Measurements from ENCODE around the gene VAPA.

VAPA gene

DNA sequence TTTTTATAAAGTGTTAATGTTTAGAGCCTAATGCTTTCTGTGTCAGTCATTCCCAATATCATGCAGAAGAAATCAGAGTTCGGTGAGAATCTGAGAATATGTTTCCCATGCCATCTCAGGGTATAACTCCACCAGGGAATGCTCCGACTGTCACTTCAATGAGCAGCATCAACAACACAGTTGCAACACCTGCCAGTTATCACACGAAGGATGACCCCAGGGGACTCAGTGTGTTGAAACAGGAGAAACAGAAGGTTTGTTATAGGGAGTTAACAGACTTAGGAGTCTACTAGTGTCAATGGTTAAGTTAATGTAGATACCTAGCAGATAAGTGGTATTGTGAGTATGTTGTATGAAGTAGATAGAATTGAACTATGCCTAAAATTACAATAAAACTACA, 31.0 kb downstream of the VAPA start:
- no peak for DNase-seq

GRCh38 chr18:9946831-9947230, 33.0 kb downstream of the VAPA start:
- DNase-seq: no peak

GRCh38 chr18:9947248-9947647, 33.4 kb downstream of the VAPA start:
- no peak for DNase-seq

GRCh38 chr18:9949315-9949714, 35.5 kb downstream of the VAPA start:
- DNase-seq: no peak

GRCh38 chr18:9949861-9950260, 36.0 kb downstream of the VAPA start:
- DNase-seq: no peak

GRCh38 chr18:9950289-9951016, 36.6 kb downstream of the VAPA start:
- no peak for DNase-seq

DNA sequence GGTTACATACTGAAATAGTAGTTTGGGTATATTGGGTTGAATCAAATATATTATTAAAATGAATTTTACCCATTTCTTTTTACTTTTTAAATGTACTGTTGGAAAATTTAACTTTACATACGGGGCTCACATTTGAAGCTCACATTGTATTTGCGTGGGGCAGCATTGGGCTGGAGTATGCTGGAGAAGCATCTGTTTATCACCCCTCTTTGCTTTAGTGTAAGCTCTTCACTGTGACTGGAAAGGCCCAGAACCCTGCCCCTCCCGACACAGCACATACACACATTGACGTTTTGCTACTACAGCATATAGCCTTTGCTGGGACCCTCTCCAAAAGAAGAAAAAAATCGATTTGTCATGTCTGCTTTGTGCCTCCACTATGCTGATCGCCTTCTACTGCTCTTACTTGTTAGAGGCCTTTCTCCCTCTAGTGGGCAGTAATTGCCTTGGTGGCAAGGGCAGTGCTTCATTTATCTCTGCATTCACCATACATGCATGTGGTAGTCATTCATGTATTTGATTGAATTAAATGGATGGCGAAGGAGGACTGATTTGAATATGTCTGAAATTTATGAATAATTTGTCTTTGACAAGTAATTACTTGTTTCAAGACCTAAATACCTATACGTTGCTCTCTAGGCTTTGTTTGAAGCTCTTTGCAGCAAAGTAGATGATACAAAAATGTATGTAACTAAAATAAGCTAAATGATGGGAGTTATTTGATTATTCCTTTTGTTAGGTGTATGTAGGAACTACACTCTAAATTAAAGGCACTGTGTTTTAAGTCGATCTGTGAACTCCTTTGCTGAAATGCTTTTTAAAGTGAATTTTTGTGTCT, 37.4 kb downstream of the VAPA start:
- peak; percentile 8 for DNase-seq

- DNase-seq: no peak
Observed at GRCh38 chr18:9952633-9953416, 39.0 kb downstream of the VAPA start.

DNA sequence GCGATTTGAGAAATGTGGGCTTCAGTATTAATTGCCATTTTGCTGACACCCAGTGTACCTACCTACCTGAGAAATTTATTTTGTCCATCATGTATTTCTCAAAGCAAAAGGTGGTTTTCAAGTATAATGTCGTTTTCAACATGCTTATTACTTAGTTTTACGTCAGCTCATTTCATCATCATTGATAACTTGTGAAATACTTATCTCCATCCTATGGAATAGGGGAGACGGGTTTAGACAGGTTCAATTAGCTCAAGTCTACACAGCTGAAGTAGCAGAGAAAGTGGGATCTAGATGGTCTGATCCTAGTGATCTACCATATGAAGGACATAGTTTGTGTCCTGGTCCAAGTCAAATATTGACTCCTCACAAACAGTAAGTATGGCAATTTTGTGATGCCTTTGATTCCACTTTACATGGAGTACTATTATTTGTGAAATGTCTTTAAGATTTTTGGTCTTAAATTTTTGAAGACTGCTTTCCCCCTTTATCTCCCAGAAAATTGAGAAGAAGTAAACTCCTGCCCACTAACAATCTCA, 45.1 kb downstream of the VAPA start:
- no peak for DNase-seq

- no peak for DNase-seq
Observed at GRCh38 chr18:9959564-9959963, 45.7 kb downstream of the VAPA start.

- no peak for DNase-seq
Observed at GRCh38 chr18:9960258-9960904, 46.6 kb downstream of the VAPA start.

DNA sequence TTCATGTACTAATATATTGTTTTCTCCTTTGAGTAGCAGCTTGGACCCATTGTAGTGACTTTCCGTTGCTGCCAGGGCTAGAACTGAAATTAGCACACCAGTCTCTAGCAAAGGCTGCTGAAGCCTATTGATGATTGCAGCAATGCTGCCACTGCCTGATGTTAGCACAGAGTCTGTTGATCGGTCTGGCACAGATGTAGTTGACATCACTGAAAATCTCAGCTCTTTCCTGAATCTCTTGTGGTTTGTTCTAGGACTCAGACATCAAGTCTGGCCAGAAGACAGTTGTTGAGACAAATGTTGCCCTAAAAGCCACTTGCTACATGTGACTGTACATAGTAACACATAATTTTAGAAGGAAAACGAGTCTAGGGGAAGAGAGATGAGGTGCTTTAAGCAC, 47.2 kb downstream of the VAPA start:
- no peak for DNase-seq

- no peak for DNase-seq
Observed at GRCh38 chr18:9965711-9966624, 52.2 kb downstream of the VAPA start.

GRCh38 chr18:9968081-9968848, 54.4 kb downstream of the VAPA start:
- DNase-seq: no peak

- no peak for DNase-seq
Observed at GRCh38 chr18:9969247-9969646, 55.4 kb downstream of the VAPA start.

- DNase-seq: peak; percentile 57
Observed at GRCh38 chr18:9971313-9971920, 57.6 kb downstream of the VAPA start.

- DNase-seq: no peak
Observed at GRCh38 chr18:9973470-9973869, 59.7 kb downstream of the VAPA start.

GRCh38 chr18:9974279-9974915, 60.6 kb downstream of the VAPA start:
- DNase-seq: no peak

- DNase-seq: no peak
Observed at GRCh38 chr18:9975658-9976057, 61.8 kb downstream of the VAPA start.

GRCh38 chr18:9982711-9983110, 68.9 kb downstream of the VAPA start:
- no peak for DNase-seq
